ENCODE measurements around the gene ARHGAP24.

The ARHGAP24 gene

DNA sequence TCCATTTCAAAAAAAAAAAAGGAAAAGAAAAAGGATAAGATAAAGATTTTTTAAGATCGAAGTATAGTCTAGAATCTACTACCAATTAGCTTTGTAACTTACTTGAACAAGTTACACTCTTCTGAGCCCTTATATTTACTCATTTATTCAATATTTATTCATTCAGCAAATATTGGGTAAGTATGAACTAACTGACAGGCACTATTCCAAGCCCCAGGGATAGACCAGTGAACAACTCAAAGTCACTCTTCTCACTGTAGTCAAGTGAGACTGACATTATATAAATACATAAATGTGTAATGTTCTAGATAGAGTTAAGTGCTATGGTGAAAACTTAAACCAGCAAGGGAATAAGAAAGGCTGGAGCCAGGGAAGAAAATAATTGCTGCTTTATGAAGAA is 131.6 kb downstream of the ARHGAP24 start:
- DNase-seq (ENCODE audit: extremely low read depth, low read depth) = no peak
- no peak for TF ChIP-seq CTCF (IDR thresholded peaks at IDR 0.05; ENCODE audit: low read depth, low read length)

- DNase-seq (ENCODE audit: extremely low read depth, low read depth) = no peak
- TF ChIP-seq CTCF (IDR thresholded peaks at IDR 0.05; ENCODE audit: low read depth, low read length) = no peak
Measured at GRCh38 chr4:85607624-85608023, 132.7 kb downstream of the ARHGAP24 start.

DNA sequence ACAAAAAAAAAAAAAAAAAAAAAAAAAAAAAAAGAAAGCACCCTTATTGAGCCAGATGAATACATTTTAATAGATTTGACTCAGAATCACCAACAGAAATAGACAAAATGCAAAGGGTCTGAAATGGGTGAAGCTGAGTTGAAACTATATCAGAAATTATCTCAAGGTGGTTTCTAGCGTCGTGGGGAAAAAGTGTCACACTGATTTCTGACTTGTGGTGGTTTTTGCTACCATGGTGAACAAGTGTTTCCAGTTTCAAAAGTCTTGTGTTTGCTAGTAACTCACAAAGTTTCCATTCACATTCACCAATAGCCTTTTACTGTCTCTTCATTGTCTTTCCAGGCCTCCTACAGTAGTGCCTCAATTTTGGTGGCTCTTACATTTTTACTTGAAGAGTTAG is 135.5 kb downstream of the ARHGAP24 start:
- no peak for TF ChIP-seq CTCF (IDR thresholded peaks at IDR 0.05; ENCODE audit: low read depth, low read length)
- no peak for DNase-seq (ENCODE audit: extremely low read depth, low read depth)

DNA sequence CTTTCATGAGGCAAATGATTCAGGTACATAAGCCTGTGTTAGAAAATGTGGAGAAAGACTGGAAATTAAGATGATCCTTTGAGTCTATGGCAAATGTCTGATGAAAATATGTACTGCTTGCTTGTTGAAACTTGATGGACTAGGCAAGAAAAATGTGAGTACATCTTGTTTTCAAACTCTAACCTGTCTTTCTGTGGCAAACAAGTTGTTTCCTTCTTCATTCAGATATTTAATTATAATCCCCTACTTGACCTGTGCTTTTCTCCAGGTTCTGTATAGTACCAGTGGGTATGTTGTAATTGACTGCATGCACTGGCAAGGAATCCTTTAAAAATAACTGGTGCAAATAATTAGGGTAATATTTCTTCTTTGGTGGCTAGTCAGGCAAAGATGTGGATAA is 136.7 kb downstream of the ARHGAP24 start:
- TF ChIP-seq CTCF (IDR thresholded peaks at IDR 0.05; ENCODE audit: low read depth, low read length) = no peak
- DNase-seq (ENCODE audit: extremely low read depth, low read depth) = no peak

- TF ChIP-seq CTCF (IDR thresholded peaks at IDR 0.05; ENCODE audit: low read depth, low read length) = no peak
- no peak for DNase-seq (ENCODE audit: extremely low read depth, low read depth)
Measured at GRCh38 chr4:85613901-85614300, 139.0 kb downstream of the ARHGAP24 start.

- DNase-seq (ENCODE audit: extremely low read depth, low read depth) = no peak
- TF ChIP-seq CTCF (IDR thresholded peaks at IDR 0.05; ENCODE audit: low read depth, low read length) = no peak
Measured at GRCh38 chr4:85615952-85616351, 141.0 kb downstream of the ARHGAP24 start.

DNA sequence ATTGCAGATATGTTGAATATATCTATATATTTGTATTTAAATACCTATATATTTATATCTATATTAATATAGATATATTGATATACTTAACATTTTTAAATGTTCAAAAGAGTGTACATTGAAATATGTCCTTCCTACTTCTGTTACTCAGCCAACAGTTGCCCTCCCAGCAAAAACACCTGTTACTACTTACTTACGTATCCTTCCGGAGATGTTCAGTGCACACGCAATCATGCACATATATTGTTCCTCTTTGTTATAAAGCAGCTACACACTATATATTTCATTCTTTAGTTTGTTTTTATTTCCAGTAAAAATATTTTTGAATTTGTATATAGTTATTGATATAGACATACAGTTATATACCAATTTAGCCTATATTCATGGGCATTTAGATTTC is 142.3 kb downstream of the ARHGAP24 start:
- TF ChIP-seq CTCF (IDR thresholded peaks at IDR 0.05; ENCODE audit: low read depth, low read length) = no peak
- DNase-seq (ENCODE audit: extremely low read depth, low read depth) = no peak
